ENCODE measurements around the gene PCBP1. TPM values are rescaled to one million over a fixed set of nuclear protein-coding genes. Genes with fewer than 3 reads are reported as not detected.
"Not testable (repeated sequence)": the region's sequence is repeated elsewhere in the genome, so short reads cannot be mapped to it uniquely, and the experiment has no call there.

Gene PCBP1
- polyA plus RNA-seq, 1 donor from 2014 or later: 33.3 TPM

DNA sequence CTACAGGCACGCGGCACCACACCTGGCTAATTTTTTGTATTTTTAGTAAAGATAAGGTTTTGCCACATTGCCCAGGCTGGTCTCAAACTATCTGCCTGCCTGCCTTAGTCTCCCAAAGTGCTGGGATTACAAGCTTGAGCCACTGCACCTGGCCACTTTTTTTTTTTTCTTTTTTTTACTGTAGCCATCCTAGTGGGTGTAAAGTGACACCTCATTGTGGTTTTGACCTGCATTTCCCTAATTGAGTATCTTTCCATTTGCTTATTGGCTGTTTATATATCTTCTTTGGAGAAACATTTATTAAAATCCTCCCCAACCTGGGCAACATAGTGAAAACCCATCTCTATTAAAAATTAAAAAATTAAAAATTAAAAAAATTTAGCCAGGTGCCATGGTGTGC is 12.0 kb downstream of the PCBP1 start:
- no peaks in the 10 kb centered on the region for H3K79me2 ChIP-seq (replicated peaks; ENCODE audit: insufficient read depth, low read length)
- no peak overlapping the region for H3K4me3 ChIP-seq (ENCODE audit: low read length)
- H3F3A ChIP-seq (ENCODE audit: insufficient read depth, low read length, poor library complexity, severe bottlenecking): no peaks in the 10 kb centered on the region
- no peaks in the 10 kb centered on the region for H3K27me3 ChIP-seq (ENCODE audit: insufficient read depth, low read depth, low read length)
- H3K4me2 ChIP-seq (ENCODE audit: low read length): no peak overlapping the region
- H2AFZ ChIP-seq (ENCODE audit: low read depth, low read length): no peak overlapping the region
- no peaks in the 10 kb centered on the region for H4K20me1 ChIP-seq (ENCODE audit: insufficient read depth)
- no peaks in the 10 kb centered on the region for H3K36me3 ChIP-seq (ENCODE audit: insufficient read depth, low read length)
- no peaks in the 10 kb centered on the region for H3K9me3 ChIP-seq (ENCODE audit: low read length)
- no peak overlapping the region for H3K9ac ChIP-seq (ENCODE audit: low read length)
- no peak overlapping the region for H3K27ac ChIP-seq (ENCODE audit: low read length)
- no peaks in the 10 kb centered on the region for H3K9me2 ChIP-seq (ENCODE audit: insufficient read depth, low read length)
- TF ChIP-seq EZH2 (IDR thresholded peaks at IDR 0.05; ENCODE audit: borderline replicate concordance, insufficient read depth, low read length, poor library complexity, severe bottlenecking) (no peak), SMC3 (conservative IDR thresholded peaks at IDR 0.05; ENCODE audit: poor library complexity) (no peak), EP300 (conservative IDR thresholded peaks at IDR 0.05; ENCODE audit: poor library complexity, severe bottlenecking) (no peak), RAD21 (conservative IDR thresholded peaks at IDR 0.05) (no peak), MXI1 (conservative IDR thresholded peaks at IDR 0.05; ENCODE audit: poor library complexity, severe bottlenecking) (no peak), POLR2AphosphoS5 (IDR thresholded peaks at IDR 0.05) (no peak), TAF1 (IDR thresholded peaks at IDR 0.05; ENCODE audit: low read depth) (no peak)
- TF ChIP-seq, protein P1, sequence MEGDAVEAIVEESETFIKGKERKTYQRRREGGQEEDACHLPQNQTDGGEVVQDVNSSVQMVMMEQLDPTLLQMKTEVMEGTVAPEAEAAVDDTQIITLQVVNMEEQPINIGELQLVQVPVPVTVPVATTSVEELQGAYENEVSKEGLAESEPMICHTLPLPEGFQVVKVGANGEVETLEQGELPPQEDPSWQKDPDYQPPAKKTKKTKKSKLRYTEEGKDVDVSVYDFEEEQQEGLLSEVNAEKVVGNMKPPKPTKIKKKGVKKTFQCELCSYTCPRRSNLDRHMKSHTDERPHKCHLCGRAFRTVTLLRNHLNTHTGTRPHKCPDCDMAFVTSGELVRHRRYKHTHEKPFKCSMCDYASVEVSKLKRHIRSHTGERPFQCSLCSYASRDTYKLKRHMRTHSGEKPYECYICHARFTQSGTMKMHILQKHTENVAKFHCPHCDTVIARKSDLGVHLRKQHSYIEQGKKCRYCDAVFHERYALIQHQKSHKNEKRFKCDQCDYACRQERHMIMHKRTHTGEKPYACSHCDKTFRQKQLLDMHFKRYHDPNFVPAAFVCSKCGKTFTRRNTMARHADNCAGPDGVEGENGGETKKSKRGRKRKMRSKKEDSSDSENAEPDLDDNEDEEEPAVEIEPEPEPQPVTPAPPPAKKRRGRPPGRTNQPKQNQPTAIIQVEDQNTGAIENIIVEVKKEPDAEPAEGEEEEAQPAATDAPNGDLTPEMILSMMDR (IDR thresholded peaks at IDR 0.05; ENCODE audit: poor library complexity, severe bottlenecking): no peak
- TF ChIP-seq, protein P2, sequence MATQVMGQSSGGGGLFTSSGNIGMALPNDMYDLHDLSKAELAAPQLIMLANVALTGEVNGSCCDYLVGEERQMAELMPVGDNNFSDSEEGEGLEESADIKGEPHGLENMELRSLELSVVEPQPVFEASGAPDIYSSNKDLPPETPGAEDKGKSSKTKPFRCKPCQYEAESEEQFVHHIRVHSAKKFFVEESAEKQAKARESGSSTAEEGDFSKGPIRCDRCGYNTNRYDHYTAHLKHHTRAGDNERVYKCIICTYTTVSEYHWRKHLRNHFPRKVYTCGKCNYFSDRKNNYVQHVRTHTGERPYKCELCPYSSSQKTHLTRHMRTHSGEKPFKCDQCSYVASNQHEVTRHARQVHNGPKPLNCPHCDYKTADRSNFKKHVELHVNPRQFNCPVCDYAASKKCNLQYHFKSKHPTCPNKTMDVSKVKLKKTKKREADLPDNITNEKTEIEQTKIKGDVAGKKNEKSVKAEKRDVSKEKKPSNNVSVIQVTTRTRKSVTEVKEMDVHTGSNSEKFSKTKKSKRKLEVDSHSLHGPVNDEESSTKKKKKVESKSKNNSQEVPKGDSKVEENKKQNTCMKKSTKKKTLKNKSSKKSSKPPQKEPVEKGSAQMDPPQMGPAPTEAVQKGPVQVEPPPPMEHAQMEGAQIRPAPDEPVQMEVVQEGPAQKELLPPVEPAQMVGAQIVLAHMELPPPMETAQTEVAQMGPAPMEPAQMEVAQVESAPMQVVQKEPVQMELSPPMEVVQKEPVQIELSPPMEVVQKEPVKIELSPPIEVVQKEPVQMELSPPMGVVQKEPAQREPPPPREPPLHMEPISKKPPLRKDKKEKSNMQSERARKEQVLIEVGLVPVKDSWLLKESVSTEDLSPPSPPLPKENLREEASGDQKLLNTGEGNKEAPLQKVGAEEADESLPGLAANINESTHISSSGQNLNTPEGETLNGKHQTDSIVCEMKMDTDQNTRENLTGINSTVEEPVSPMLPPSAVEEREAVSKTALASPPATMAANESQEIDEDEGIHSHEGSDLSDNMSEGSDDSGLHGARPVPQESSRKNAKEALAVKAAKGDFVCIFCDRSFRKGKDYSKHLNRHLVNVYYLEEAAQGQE (IDR thresholded peaks at IDR 0.05; ENCODE audit: borderline replicate concordance): no peak

DNA sequence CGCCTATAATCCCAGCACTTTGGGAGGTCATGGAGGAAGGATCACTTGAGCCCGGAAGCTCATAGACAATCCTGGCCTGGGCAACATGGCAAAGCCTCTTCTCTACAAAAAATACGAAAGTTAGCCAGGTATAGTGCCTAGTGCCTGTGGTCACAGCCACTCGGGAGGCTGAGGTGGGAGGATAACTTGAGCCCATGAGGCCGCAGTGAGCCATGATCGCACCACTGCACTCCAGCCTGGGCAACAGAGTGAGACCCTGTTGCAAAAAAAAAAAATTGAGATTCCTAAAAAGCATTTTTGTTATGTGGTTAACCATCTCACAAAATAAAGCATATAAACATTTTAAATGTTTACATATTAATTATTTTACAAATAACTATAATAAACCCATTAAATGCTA is 13.9 kb downstream of the PCBP1 start:
- no peak for TF ChIP-seq EZH2 (IDR thresholded peaks at IDR 0.05; ENCODE audit: borderline replicate concordance, insufficient read depth, low read length, poor library complexity, severe bottlenecking)
- TF ChIP-seq, protein P2 (IDR thresholded peaks at IDR 0.05; ENCODE audit: borderline replicate concordance): no peak
- no peak for TF ChIP-seq EP300 (conservative IDR thresholded peaks at IDR 0.05; ENCODE audit: poor library complexity, severe bottlenecking)
- no peak for TF ChIP-seq RAD21 (conservative IDR thresholded peaks at IDR 0.05)
- no peak for TF ChIP-seq TAF1 (IDR thresholded peaks at IDR 0.05; ENCODE audit: low read depth)
- TF ChIP-seq MXI1 (conservative IDR thresholded peaks at IDR 0.05; ENCODE audit: poor library complexity, severe bottlenecking): no peak
- no peak for TF ChIP-seq POLR2AphosphoS5 (IDR thresholded peaks at IDR 0.05)
- no peak for TF ChIP-seq SMC3 (conservative IDR thresholded peaks at IDR 0.05; ENCODE audit: poor library complexity)
- TF ChIP-seq, protein P1 (IDR thresholded peaks at IDR 0.05; ENCODE audit: poor library complexity, severe bottlenecking): no peak
- Histone ChIP-seq H4K20me1 (ENCODE audit: insufficient read depth) (no peaks in the 10 kb centered on the region), H3F3A (ENCODE audit: insufficient read depth, low read length, poor library complexity, severe bottlenecking) (no peaks in the 10 kb centered on the region), H3K27ac (ENCODE audit: low read length) (no peak overlapping the region), H3K9ac (ENCODE audit: low read length) (no peak overlapping the region), H3K9me3 (ENCODE audit: low read length) (no peaks in the 10 kb centered on the region), H3K4me2 (ENCODE audit: low read length) (no peak overlapping the region), H3K79me2 (replicated peaks; ENCODE audit: insufficient read depth, low read length) (no peaks in the 10 kb centered on the region), H3K36me3 (ENCODE audit: insufficient read depth, low read length) (no peaks in the 10 kb centered on the region), H3K4me3 (ENCODE audit: low read length) (no peak overlapping the region), H3K9me2 (ENCODE audit: insufficient read depth, low read length) (no peaks in the 10 kb centered on the region), H2AFZ (ENCODE audit: low read depth, low read length) (no peak overlapping the region), H3K27me3 (ENCODE audit: insufficient read depth, low read depth, low read length) (no peaks in the 10 kb centered on the region)

DNA sequence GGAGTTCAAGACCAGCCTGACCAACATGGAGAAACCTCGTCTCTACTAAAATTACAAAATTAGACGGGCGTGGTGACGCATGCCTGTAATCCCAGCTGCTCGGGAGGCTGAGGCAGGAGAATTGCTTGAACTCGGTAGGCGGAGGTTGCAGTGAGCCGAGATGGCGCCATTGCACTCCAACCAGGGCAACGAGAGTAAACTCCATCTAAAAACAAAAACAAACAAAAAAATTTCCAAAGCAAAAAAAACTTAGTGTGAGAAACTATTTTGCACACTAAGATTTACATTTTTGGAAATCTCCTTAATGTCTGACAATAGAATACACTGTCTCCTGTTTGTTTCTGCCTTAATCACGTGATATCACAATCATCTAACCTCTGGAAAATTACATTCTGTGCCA is 14.4 kb downstream of the PCBP1 start:
- H3K4me2 ChIP-seq (ENCODE audit: low read length); H4K20me1 ChIP-seq (ENCODE audit: insufficient read depth); H3F3A ChIP-seq (ENCODE audit: insufficient read depth, low read length, poor library complexity, severe bottlenecking); H2AFZ ChIP-seq (ENCODE audit: low read depth, low read length); H3K9me3 ChIP-seq (ENCODE audit: low read length); H3K36me3 ChIP-seq (ENCODE audit: insufficient read depth, low read length); H3K9me2 ChIP-seq (ENCODE audit: insufficient read depth, low read length); H3K27me3 ChIP-seq (ENCODE audit: insufficient read depth, low read depth, low read length); H3K4me3 ChIP-seq (ENCODE audit: low read length); H3K79me2 ChIP-seq (replicated peaks; ENCODE audit: insufficient read depth, low read length); H3K9ac ChIP-seq (ENCODE audit: low read length); H3K27ac ChIP-seq (ENCODE audit: low read length): not testable (repeated sequence)
